Measurements from ENCODE around the gene ZC3H6.

DNA sequence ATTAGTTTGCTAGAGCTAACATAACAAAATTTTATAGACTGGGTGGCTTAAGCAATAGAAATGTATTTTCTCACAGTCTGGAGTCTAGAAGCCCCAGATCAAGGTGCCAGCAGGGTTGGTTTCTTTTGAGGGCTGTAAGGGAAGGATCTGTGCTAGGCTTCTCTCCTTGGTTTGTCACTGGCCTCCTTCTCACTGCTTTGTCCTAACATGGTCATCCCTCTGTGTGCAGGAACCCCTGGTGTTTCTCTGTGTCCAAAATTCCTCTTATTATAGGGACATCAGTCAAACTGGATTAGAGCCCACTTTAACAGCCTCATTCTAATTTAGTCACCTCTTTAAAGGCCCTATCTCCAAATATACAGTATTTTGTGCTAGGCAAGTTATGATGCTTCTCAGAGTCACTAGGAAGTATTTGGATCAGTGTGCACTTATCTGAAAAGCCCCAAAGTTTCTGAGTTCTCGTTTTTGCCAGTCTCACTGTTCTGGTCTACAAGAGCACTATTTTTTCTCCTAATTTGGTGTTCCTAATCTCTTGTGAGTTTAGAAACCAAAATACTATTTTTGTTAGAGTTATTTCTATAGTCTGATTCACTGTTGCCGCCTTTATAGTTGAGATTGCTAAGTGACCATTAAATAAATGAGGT is 29.0 kb downstream of the ZC3H6 start:
- TF ChIP-seq, protein P1, sequence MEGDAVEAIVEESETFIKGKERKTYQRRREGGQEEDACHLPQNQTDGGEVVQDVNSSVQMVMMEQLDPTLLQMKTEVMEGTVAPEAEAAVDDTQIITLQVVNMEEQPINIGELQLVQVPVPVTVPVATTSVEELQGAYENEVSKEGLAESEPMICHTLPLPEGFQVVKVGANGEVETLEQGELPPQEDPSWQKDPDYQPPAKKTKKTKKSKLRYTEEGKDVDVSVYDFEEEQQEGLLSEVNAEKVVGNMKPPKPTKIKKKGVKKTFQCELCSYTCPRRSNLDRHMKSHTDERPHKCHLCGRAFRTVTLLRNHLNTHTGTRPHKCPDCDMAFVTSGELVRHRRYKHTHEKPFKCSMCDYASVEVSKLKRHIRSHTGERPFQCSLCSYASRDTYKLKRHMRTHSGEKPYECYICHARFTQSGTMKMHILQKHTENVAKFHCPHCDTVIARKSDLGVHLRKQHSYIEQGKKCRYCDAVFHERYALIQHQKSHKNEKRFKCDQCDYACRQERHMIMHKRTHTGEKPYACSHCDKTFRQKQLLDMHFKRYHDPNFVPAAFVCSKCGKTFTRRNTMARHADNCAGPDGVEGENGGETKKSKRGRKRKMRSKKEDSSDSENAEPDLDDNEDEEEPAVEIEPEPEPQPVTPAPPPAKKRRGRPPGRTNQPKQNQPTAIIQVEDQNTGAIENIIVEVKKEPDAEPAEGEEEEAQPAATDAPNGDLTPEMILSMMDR (IDR thresholded peaks at IDR 0.05), result no peak
- TF ChIP-seq POLR2AphosphoS5 (IDR thresholded peaks at IDR 0.05; ENCODE audit: low read depth, low read length) (no peak), TCF7L2 (IDR thresholded peaks at IDR 0.05; ENCODE audit: low read depth, low read length) (no peak)
- TF ChIP-seq, protein P2, sequence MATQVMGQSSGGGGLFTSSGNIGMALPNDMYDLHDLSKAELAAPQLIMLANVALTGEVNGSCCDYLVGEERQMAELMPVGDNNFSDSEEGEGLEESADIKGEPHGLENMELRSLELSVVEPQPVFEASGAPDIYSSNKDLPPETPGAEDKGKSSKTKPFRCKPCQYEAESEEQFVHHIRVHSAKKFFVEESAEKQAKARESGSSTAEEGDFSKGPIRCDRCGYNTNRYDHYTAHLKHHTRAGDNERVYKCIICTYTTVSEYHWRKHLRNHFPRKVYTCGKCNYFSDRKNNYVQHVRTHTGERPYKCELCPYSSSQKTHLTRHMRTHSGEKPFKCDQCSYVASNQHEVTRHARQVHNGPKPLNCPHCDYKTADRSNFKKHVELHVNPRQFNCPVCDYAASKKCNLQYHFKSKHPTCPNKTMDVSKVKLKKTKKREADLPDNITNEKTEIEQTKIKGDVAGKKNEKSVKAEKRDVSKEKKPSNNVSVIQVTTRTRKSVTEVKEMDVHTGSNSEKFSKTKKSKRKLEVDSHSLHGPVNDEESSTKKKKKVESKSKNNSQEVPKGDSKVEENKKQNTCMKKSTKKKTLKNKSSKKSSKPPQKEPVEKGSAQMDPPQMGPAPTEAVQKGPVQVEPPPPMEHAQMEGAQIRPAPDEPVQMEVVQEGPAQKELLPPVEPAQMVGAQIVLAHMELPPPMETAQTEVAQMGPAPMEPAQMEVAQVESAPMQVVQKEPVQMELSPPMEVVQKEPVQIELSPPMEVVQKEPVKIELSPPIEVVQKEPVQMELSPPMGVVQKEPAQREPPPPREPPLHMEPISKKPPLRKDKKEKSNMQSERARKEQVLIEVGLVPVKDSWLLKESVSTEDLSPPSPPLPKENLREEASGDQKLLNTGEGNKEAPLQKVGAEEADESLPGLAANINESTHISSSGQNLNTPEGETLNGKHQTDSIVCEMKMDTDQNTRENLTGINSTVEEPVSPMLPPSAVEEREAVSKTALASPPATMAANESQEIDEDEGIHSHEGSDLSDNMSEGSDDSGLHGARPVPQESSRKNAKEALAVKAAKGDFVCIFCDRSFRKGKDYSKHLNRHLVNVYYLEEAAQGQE (IDR thresholded peaks at IDR 0.05; ENCODE audit: insufficient read depth in 1 of 2, low read depth in 2 of 2, low read length in 1 of 2), result no peak

All from Panc1 (cell line).